Measurements from ENCODE around the gene PBX3.

- TF ChIP-seq, protein P1, sequence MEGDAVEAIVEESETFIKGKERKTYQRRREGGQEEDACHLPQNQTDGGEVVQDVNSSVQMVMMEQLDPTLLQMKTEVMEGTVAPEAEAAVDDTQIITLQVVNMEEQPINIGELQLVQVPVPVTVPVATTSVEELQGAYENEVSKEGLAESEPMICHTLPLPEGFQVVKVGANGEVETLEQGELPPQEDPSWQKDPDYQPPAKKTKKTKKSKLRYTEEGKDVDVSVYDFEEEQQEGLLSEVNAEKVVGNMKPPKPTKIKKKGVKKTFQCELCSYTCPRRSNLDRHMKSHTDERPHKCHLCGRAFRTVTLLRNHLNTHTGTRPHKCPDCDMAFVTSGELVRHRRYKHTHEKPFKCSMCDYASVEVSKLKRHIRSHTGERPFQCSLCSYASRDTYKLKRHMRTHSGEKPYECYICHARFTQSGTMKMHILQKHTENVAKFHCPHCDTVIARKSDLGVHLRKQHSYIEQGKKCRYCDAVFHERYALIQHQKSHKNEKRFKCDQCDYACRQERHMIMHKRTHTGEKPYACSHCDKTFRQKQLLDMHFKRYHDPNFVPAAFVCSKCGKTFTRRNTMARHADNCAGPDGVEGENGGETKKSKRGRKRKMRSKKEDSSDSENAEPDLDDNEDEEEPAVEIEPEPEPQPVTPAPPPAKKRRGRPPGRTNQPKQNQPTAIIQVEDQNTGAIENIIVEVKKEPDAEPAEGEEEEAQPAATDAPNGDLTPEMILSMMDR (CRISPR knock-in tag; IDR thresholded peaks at IDR 0.05), result no peak
- no peak for TF ChIP-seq MED1 (CRISPR knock-in tag; IDR thresholded peaks at IDR 0.05)
- TF ChIP-seq GATAD2A (CRISPR knock-in tag; IDR thresholded peaks at IDR 0.05), result no peak
- no peak for TF ChIP-seq RFX5 (IDR thresholded peaks at IDR 0.05; ENCODE audit: low read depth, low read length)
- TF ChIP-seq KDM2A (CRISPR knock-in tag; IDR thresholded peaks at IDR 0.05; ENCODE audit: borderline replicate concordance, low read depth), result no peak
- TF ChIP-seq, protein P2, sequence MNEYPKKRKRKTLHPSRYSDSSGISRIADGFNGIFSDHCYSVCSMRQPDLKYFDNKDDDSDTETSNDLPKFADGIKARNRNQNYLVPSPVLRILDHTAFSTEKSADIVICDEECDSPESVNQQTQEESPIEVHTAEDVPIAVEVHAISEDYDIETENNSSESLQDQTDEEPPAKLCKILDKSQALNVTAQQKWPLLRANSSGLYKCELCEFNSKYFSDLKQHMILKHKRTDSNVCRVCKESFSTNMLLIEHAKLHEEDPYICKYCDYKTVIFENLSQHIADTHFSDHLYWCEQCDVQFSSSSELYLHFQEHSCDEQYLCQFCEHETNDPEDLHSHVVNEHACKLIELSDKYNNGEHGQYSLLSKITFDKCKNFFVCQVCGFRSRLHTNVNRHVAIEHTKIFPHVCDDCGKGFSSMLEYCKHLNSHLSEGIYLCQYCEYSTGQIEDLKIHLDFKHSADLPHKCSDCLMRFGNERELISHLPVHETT (CRISPR knock-in tag; conservative IDR thresholded peaks at IDR 0.05), result no peak
- no peak for TF ChIP-seq AFF4 (CRISPR knock-in tag; IDR thresholded peaks at IDR 0.05)
- no peak for TF ChIP-seq CHD2 (IDR thresholded peaks at IDR 0.05; ENCODE audit: low read depth, low read length)
- no peak for TF ChIP-seq ZNF746 (CRISPR knock-in tag; IDR thresholded peaks at IDR 0.05)
These were observed at the start of gene PBX3 for GRCh38 chr9:125747053-125747764.

All from HepG2 (cell line).